Caco-2 (cell line): ENCODE measurements around the gene ABHD6. TPM values are rescaled to one million over a fixed set of nuclear protein-coding genes. Genes with fewer than 3 reads are reported as not detected.

ENCODE experiments used
- BruUV-seq: library from RNA; stranded (reverse); fragments of 400-500 nt; replicated peaks from 2 replicates; lab custom pipeline; 2021; lab: Mats Ljungman, UMichigan
- CTCF ChIA-PET: fragments of 300-600 bp; sonication (Branson Sonifier 250); formaldehyde crosslinking; loops from one replicate; lab custom pipeline; 2022; ENCODE audit warnings: antibody characterized with exemption; lab: Charles Lee
- POLR2A ChIA-PET: fragments of 300-600 bp; sonication (Branson Sonifier 250); formaldehyde crosslinking; loops from one replicate; lab custom pipeline; 2022; ENCODE audit warnings: antibody characterized with exemption; lab: Charles Lee
- DNase-seq, 2 experiments: peaks; one replicate each; pipeline versions ENCODE4 v3.0.0 to v3.0.0-alpha.2; 2020 to 2022
- H3K27me3 ChIP-seq: replicated peaks from 2 replicates; pipeline ENCODE4 v1.6.0; 2011; ENCODE audit warnings: low read length; ENCODE audit not compliant: control insufficient read depth, insufficient read depth
- H3K36me3 ChIP-seq: 2 replicates; pipeline ENCODE4 v1.5.1; 2011; ENCODE audit warnings: low read length; ENCODE audit not compliant: control insufficient read depth, insufficient read depth
- H3K4me1 ChIP-seq: fragments of 250-450 bp; sonication (Bioruptor Pico); 2 replicates; pipeline ENCODE4 v1.5.1; 2020; ENCODE audit warnings: mild to moderate bottlenecking
- H3K4me3 ChIP-seq: 2 replicates; pipeline ENCODE4 v1.5.1; 2011; ENCODE audit warnings: low read depth, mild to moderate bottlenecking, control low read depth, low read length
- H3K9me3 ChIP-seq: fragments of 250-450 bp; sonication (Bioruptor Pico); 2 replicates; pipeline ENCODE4 v1.5.1; 2020; ENCODE audit warnings: mild to moderate bottlenecking, moderate library complexity
- H3K27ac Mint-ChIP-seq: one replicate; pipeline ENCODE4 v1.8.0; 2022; ENCODE audit warnings: mixed read lengths; ENCODE audit not compliant: unreplicated experiment
- H3K27me3 Mint-ChIP-seq: one replicate; pipeline ENCODE4 v1.8.0; 2022; ENCODE audit warnings: mixed read lengths; ENCODE audit not compliant: insufficient read depth, unreplicated experiment
- H3K36me3 Mint-ChIP-seq: one replicate; pipeline ENCODE4 v1.8.0; 2022; ENCODE audit warnings: mild to moderate bottlenecking, mixed read lengths; ENCODE audit not compliant: insufficient read depth, unreplicated experiment
- H3K4me1 Mint-ChIP-seq: one replicate; pipeline ENCODE4 v1.8.0; 2022; ENCODE audit warnings: low read depth, mixed read lengths; ENCODE audit not compliant: unreplicated experiment
- H3K4me3 Mint-ChIP-seq: one replicate; pipeline ENCODE4 v1.8.0; 2022; ENCODE audit warnings: mild to moderate bottlenecking, moderate library complexity, mixed read lengths; ENCODE audit not compliant: unreplicated experiment
- H3K9me3 Mint-ChIP-seq: one replicate; pipeline ENCODE4 v1.8.0; 2022; ENCODE audit warnings: mixed read lengths; ENCODE audit not compliant: unreplicated experiment
- CTCF ChIP-seq, 2 experiments: fragments of 200-600 bp in 1 of 2; IDR thresholded peaks; 1 replicate in 1 of 2; 2 replicates in 1 of 2; pipeline versions ENCODE4 v1.5.1 to v1.8.0; 2011 to 2022; ENCODE audit warnings: antibody characterized with exemption in 1 of 2, control low read depth in 1 of 2, inconsistent platforms in 1 of 2, low read depth in 1 of 2, low read length in 1 of 2, mild to moderate bottlenecking in 1 of 2, moderate library complexity in 1 of 2; ENCODE audit not compliant: insufficient read depth in 1 of 2, severe bottlenecking in 1 of 2, unreplicated experiment in 1 of 2
- intact Hi-C: fragments of 100-400 bp; cut with micrococcal nuclease; formaldehyde crosslinking; loops from one replicate; pipeline ENCODE4 v1.10.0; 2022; ENCODE audit not compliant: unreplicated experiment
- total RNA-seq: library from RNA; stranded (reverse); gene quantifications from 2 replicates; pipeline ENCODE4 v1.2.3, GENCODE V29; 2022

The ABHD6 gene
- total RNA-seq, 1 experiment from 2014 or later: 16.1 TPM

- H3K27me3 ChIP-seq: no peaks in the 10 kb centered on the region
- no peak overlapping the region for H3K4me3 Mint-ChIP-seq
- H3K36me3 ChIP-seq: no peaks in the 10 kb centered on the region
- BruUV-seq: no TSS peak
- no peak for DNase-seq
- ChIA-PET POLR2A (no interaction called here), CTCF (no interaction called here)
- H3K4me1 Mint-ChIP-seq: no peaks in the 10 kb centered on the region
- H3K9me3 ChIP-seq: no peaks in the 10 kb centered on the region
- H3K27ac Mint-ChIP-seq: no peak overlapping the region
- peaks cover 4% of the 10 kb centered on the region for H3K27me3 Mint-ChIP-seq
- H3K4me1 ChIP-seq: peaks cover 6% of the 10 kb centered on the region
- H3K9me3 Mint-ChIP-seq: peaks cover 11% of the 10 kb centered on the region
- TF ChIP-seq CTCF (IDR thresholded peaks at IDR 0.05; ENCODE audit: insufficient read depth in 1 of 2, low read depth in 1 of 2, low read length in 1 of 2, severe bottlenecking in 1 of 2, unreplicated experiment in 1 of 2): no peak
- intact Hi-C loops: no loop called here
- H3K4me3 ChIP-seq: no peak overlapping the region
- no peaks in the 10 kb centered on the region for H3K36me3 Mint-ChIP-seq
Observed at GRCh38 chr3:58231666-58232065, 5.9 kb upstream of the ABHD6 start.

GRCh38 chr3:58234516-58234931 lies 3.1 kb upstream of the ABHD6 start:
- Mint-ChIP-seq H3K4me1 (peaks cover 3% of the 10 kb centered on the region), H3K9me3 (peaks cover 2% of the 10 kb centered on the region), H3K27me3 (peaks cover 4% of the 10 kb centered on the region), H3K36me3 (peaks cover 5% of the 10 kb centered on the region), H3K27ac (no peak overlapping the region), H3K4me3 (no peak overlapping the region)
- no TSS peak for BruUV-seq
- ChIA-PET POLR2A (no interaction called here), CTCF (no interaction called here)
- Histone ChIP-seq H3K9me3 (no peaks in the 10 kb centered on the region), H3K4me1 (peaks cover 10% of the 10 kb centered on the region), H3K4me3 (no peak overlapping the region), H3K27me3 (no peaks in the 10 kb centered on the region), H3K36me3 (no peaks in the 10 kb centered on the region)
- no peak for TF ChIP-seq CTCF (IDR thresholded peaks at IDR 0.05; ENCODE audit: insufficient read depth in 1 of 2, low read depth in 1 of 2, low read length in 1 of 2, severe bottlenecking in 1 of 2, unreplicated experiment in 1 of 2)
- intact Hi-C loops: no loop called here
- DNase-seq: no peak

GRCh38 chr3:58235970-58236369 lies 1.6 kb upstream of the ABHD6 start:
- H3K27me3 Mint-ChIP-seq: no peaks in the 10 kb centered on the region
- BruUV-seq: no TSS peak
- Histone ChIP-seq H3K27me3 (no peaks in the 10 kb centered on the region), H3K4me1 (peaks cover 10% of the 10 kb centered on the region), H3K36me3 (no peaks in the 10 kb centered on the region), H3K4me3 (no peak overlapping the region), H3K9me3 (no peaks in the 10 kb centered on the region)
- ChIA-PET POLR2A (no interaction called here), CTCF (no interaction called here)
- intact Hi-C loops: loop anchor here (2.0 kb wide), 1 partner anchor 71 kb away; the partner anchor contains the start of genes HTD2 and RPP14
- no peak for DNase-seq
- no peak for TF ChIP-seq CTCF (IDR thresholded peaks at IDR 0.05; ENCODE audit: insufficient read depth in 1 of 2, low read depth in 1 of 2, low read length in 1 of 2, severe bottlenecking in 1 of 2, unreplicated experiment in 1 of 2)
- peak overlapping the region; percentile 98 for H3K4me3 Mint-ChIP-seq
- no peak overlapping the region for H3K27ac Mint-ChIP-seq
- peaks cover 6% of the 10 kb centered on the region for H3K4me1 Mint-ChIP-seq
- H3K36me3 Mint-ChIP-seq: peaks cover 5% of the 10 kb centered on the region
- no peaks in the 10 kb centered on the region for H3K9me3 Mint-ChIP-seq
